Right lung (tissue), 5 donors: ENCODE data around the gene C1orf141. TPM values are rescaled to one million over a fixed set of nuclear protein-coding genes. Genes with fewer than 3 reads are reported as not detected.

ENCODE experiments used
- polyA plus RNA-seq, 5 donors: library from polyadenylated mRNA; unstranded; fragments of 120-200 nt; gene quantifications; one replicate each; pipeline versions ENCODE4 v1.2.1 to v1.2.3, GENCODE V29; 2013; ENCODE audit warnings: inconsistent platforms in 1 of 5, low replicate concordance in 1 of 5; ENCODE audit not compliant: insufficient read length in 5 of 5, insufficient read depth in 1 of 5

The C1orf141 gene
- polyA plus RNA-seq, 5 donors = 0.58 to 2.1 (median 1.4) TPM; not detected in 2

Other genes starting within 250 kb of the C1orf141 start
- 10 to 100 TPM in 4 of 5 donors, 1 to 10 TPM in 1; 9.0 to 13.3 (median 11.3) TPM for gene DNAI4, start 210.1 kb downstream of the C1orf141 start, polyA plus RNA-seq
- 10 to 100 TPM; 26.4 to 41.1 (median 34.7) TPM for gene MIER1, start 210.0 kb downstream of the C1orf141 start, polyA plus RNA-seq
- gene SLC35D1, start 80.8 kb downstream of the C1orf141 start, polyA plus RNA-seq = 10 to 100 TPM in 2 of 5 donors, 1 to 10 TPM in 3; 7.6 to 10.6 (median 9.0) TPM
- under 1 TPM in 4 of 5 donors, not detected in 1; 0.06 to 0.19 (median 0.08) TPM for gene IL23R, start 31.5 kb upstream of the C1orf141 start, polyA plus RNA-seq
- 1 to 10 TPM in 2 of 5 donors, under 1 TPM in 3; 0.73 to 1.2 (median 0.90) TPM for gene IL12RB2, start 172.9 kb upstream of the C1orf141 start, polyA plus RNA-seq